Vagina (tissue), 2 donors: ENCODE results near the gene DEK. TPM values are rescaled to one million over a fixed set of nuclear protein-coding genes. Genes with fewer than 3 reads are reported as not detected.

ENCODE experiments used
- DNase-seq, 2 donors: peaks; one replicate each; pipeline ENCODE4 v3.0.0-alpha.2; 2017; ENCODE audit errors: extremely low spot score in 2 of 2
- H3K27ac ChIP-seq: fragments of 200-600 bp; sonication (generic); one replicate; pipeline ENCODE4 v1.5.1; 2019
- H3K27me3 ChIP-seq: fragments of 200-600 bp; sonication (generic); one replicate; pipeline ENCODE4 v1.5.1; 2019
- H3K36me3 ChIP-seq, 2 donors: fragments of 200-600 bp; sonication (generic); one replicate each; pipeline ENCODE4 v1.5.1; 2017 to 2019
- H3K4me1 ChIP-seq: fragments of 200-600 bp; sonication (generic); one replicate; pipeline ENCODE4 v1.5.1; 2019
- H3K4me3 ChIP-seq, 2 donors: fragments of 200-600 bp; sonication (generic); 1 replicate in 1 of 2; 2 replicates in 1 of 2; pipeline ENCODE4 v1.5.1; 2016 to 2019
- H3K9me3 ChIP-seq: fragments of 200-600 bp; sonication (generic); one replicate; pipeline ENCODE4 v1.5.1; 2019
- CTCF ChIP-seq, 3 experiments: fragments of 450-650 bp in 2 of 3; fragments of 200-600 bp in 1 of 3; sonication (generic) in 1 of 3; IDR thresholded peaks; one replicate each; pipeline ENCODE4 v1.5.1; 2017 to 2019; ENCODE audit warnings: antibody characterized with exemption in 3 of 3, mild to moderate bottlenecking in 2 of 3, moderate library complexity in 2 of 3
- POLR2A ChIP-seq, 2 donors: fragments of 450-650 bp; IDR thresholded peaks; one replicate each; pipeline ENCODE4 v1.6.1; 2017; ENCODE audit warnings: antibody characterized with exemption in 2 of 2, mild to moderate bottlenecking in 2 of 2, moderate library complexity in 2 of 2
- POLR2AphosphoS5 ChIP-seq, 2 donors: sonication (generic); formaldehyde crosslinking; IDR thresholded peaks; one replicate each; pipeline ENCODE4 v1.9.0; 2017; ENCODE audit warnings: antibody characterized with exemption in 2 of 2, mild to moderate bottlenecking in 2 of 2, low read depth in 1 of 2; ENCODE audit not compliant: insufficient read depth in 1 of 2
- intact Hi-C: fragments of 100-400 bp; cut with DNase I; formaldehyde crosslinking; loops from one replicate; pipeline ENCODE4 v1.15.1; 2023
- total RNA-seq: library from RNA; depleted of rRNA; stranded (reverse); fragments of >200 nt; gene quantifications from one replicate; pipeline ENCODE4 v1.2.3, GENCODE V29; 2016

Gene DEK
- total RNA-seq, 1 donor from 2014 or later, result 121 TPM

GRCh38 chr6:18276610-18277236 is 12.4 kb upstream of the DEK start:
- H3K4me3 ChIP-seq, result peak overlapping the region; percentile 25 to 35
- intact Hi-C loops, result no loop called here
- no peaks in the 10 kb centered on the region for H3K36me3 ChIP-seq
- no peaks in the 10 kb centered on the region for H3K9me3 ChIP-seq
- TF ChIP-seq CTCF (IDR thresholded peaks at IDR 0.05), result no peak
- no peak for TF ChIP-seq POLR2A (IDR thresholded peaks at IDR 0.05)
- TF ChIP-seq POLR2AphosphoS5 (IDR thresholded peaks at IDR 0.05; ENCODE audit: insufficient read depth in 1 of 2, low read depth in 1 of 2), result no peak
- no peak for DNase-seq
- no peak overlapping the region for H3K27ac ChIP-seq
- H3K4me1 ChIP-seq, result peaks cover 11% of the 10 kb centered on the region
- peaks cover 4% of the 10 kb centered on the region for H3K27me3 ChIP-seq

GRCh38 chr6:18270216-18270615 is 5.9 kb upstream of the DEK start:
- intact Hi-C loops, result no loop called here
- H3K4me1 ChIP-seq, result peaks cover under 1% of the 10 kb centered on the region
- H3K27ac ChIP-seq, result no peak overlapping the region
- no peaks in the 10 kb centered on the region for H3K9me3 ChIP-seq
- DNase-seq, result no peak
- H3K27me3 ChIP-seq, result no peaks in the 10 kb centered on the region
- no peak overlapping the region for H3K4me3 ChIP-seq
- TF ChIP-seq CTCF (IDR thresholded peaks at IDR 0.05), result no peak
- no peak for TF ChIP-seq POLR2AphosphoS5 (IDR thresholded peaks at IDR 0.05; ENCODE audit: insufficient read depth in 1 of 2, low read depth in 1 of 2)
- TF ChIP-seq POLR2A (IDR thresholded peaks at IDR 0.05), result no peak
- H3K36me3 ChIP-seq, result no peaks in the 10 kb centered on the region

- TF ChIP-seq CTCF (IDR thresholded peaks at IDR 0.05) (no peak), POLR2AphosphoS5 (IDR thresholded peaks at IDR 0.05; ENCODE audit: insufficient read depth in 1 of 2, low read depth in 1 of 2) (no peak), POLR2A (IDR thresholded peaks at IDR 0.05) (no peak)
- Histone ChIP-seq H3K9me3 (no peaks in the 10 kb centered on the region), H3K36me3 (no peaks in the 10 kb centered on the region), H3K27me3 (no peaks in the 10 kb centered on the region), H3K4me3 (no peak overlapping the region), H3K4me1 (peaks cover 5% of the 10 kb centered on the region), H3K27ac (no peak overlapping the region)
- intact Hi-C loops, result no loop called here
- no peak for DNase-seq
Observed at GRCh38 chr6:18269717-18270116, 5.4 kb upstream of the DEK start.

- Histone ChIP-seq H3K4me3 (no peak overlapping the region), H3K36me3 (no peaks in the 10 kb centered on the region), H3K4me1 (peaks cover 5% of the 10 kb centered on the region), H3K27ac (no peak overlapping the region), H3K27me3 (no peaks in the 10 kb centered on the region), H3K9me3 (no peaks in the 10 kb centered on the region)
- intact Hi-C loops, result no loop called here
- DNase-seq, result no peak
- TF ChIP-seq CTCF (IDR thresholded peaks at IDR 0.05) (no peak), POLR2A (IDR thresholded peaks at IDR 0.05) (no peak), POLR2AphosphoS5 (IDR thresholded peaks at IDR 0.05; ENCODE audit: insufficient read depth in 1 of 2, low read depth in 1 of 2) (no peak)
Observed at GRCh38 chr6:18269253-18269652, 4.9 kb upstream of the DEK start.

GRCh38 chr6:18268066-18268465 is 3.7 kb upstream of the DEK start:
- Histone ChIP-seq H3K36me3 (no peaks in the 10 kb centered on the region), H3K27ac (no peak overlapping the region), H3K27me3 (no peaks in the 10 kb centered on the region), H3K4me3 (no peak overlapping the region), H3K9me3 (no peaks in the 10 kb centered on the region), H3K4me1 (peaks cover 7% of the 10 kb centered on the region)
- TF ChIP-seq CTCF (IDR thresholded peaks at IDR 0.05) (no peak), POLR2AphosphoS5 (IDR thresholded peaks at IDR 0.05; ENCODE audit: insufficient read depth in 1 of 2, low read depth in 1 of 2) (no peak), POLR2A (IDR thresholded peaks at IDR 0.05) (no peak)
- no peak for DNase-seq
- intact Hi-C loops, result no loop called here
